H1 (cell line): ENCODE data around the gene ZNF512B. TPM values are rescaled to one million over a fixed set of nuclear protein-coding genes. Genes with fewer than 3 reads are reported as not detected.
A peak's percentile ranks its signal among the peaks of the same experiment; 100 is the strongest.

Source experiments
- CTCF ChIA-PET: fragments of 300-600 bp; sonication (Branson Sonifier 250); formaldehyde crosslinking; loops from one replicate; lab custom pipeline; 2021; ENCODE audit not compliant: partially characterized antibody; lab: Charles Lee
- POLR2A ChIA-PET: fragments of 300-600 bp; sonication (Branson Sonifier 250); formaldehyde crosslinking; loops from one replicate; lab custom pipeline; 2021; ENCODE audit warnings: inconsistent platforms; ENCODE audit not compliant: partially characterized antibody; lab: Charles Lee
- DNase-seq, 2 experiments: peaks; one replicate each; pipeline versions ENCODE4 v3.0.0 to v3.0.0-alpha.2; 2010 to 2022; ENCODE audit warnings: low spot score in 2 of 2, low read depth in 1 of 2, mixed read lengths in 1 of 2
- FAIRE-seq: peaks from 2 replicates; lab custom pipeline; 2011; peaks lifted over from hg19 to GRCh38; lab: Jason Lieb, UNC
- H2AFZ ChIP-seq: 2 replicates; pipeline ENCODE4 v1.8.1; 2012; ENCODE audit warnings: low read length, inconsistent platforms
- H2AK5ac ChIP-seq: 2 replicates; pipeline ENCODE4 v1.6.1; 2013; ENCODE audit warnings: low read depth, low read length
- H2BK120ac ChIP-seq: replicated peaks from 2 replicates; pipeline ENCODE3; 2013; ENCODE audit warnings: low read depth, low read length, inconsistent platforms
- H2BK12ac ChIP-seq: 2 replicates; pipeline ENCODE4 v1.6.1; 2013; ENCODE audit warnings: low read depth, low read length
- H2BK15ac ChIP-seq: 2 replicates; pipeline ENCODE4 v1.6.1; 2013; ENCODE audit warnings: low read length
- H2BK20ac ChIP-seq: 2 replicates; pipeline ENCODE4 v1.6.1; 2013; ENCODE audit warnings: low read length
- H2BK5ac ChIP-seq: 2 replicates; pipeline ENCODE4 v1.6.1; 2013; ENCODE audit warnings: low read depth, low read length
- H3K14ac ChIP-seq: 2 replicates; pipeline ENCODE4 v1.6.1; 2013; ENCODE audit warnings: inconsistent platforms; ENCODE audit not compliant: insufficient read length
- H3K18ac ChIP-seq: 2 replicates; pipeline ENCODE4 v1.6.1; 2013; ENCODE audit warnings: low read length; ENCODE audit errors: extremely low read depth
- H3K23ac ChIP-seq: 2 replicates; pipeline ENCODE4 v1.6.1; 2013; ENCODE audit warnings: inconsistent platforms; ENCODE audit not compliant: insufficient read length
- H3K23me2 ChIP-seq: 2 replicates; pipeline ENCODE4 v1.6.1; 2013; ENCODE audit warnings: low read depth, low read length
- H3K27ac ChIP-seq: 2 replicates; pipeline ENCODE4 v1.6.1; 2011; ENCODE audit warnings: low read depth, low read length, inconsistent platforms
- H3K27me3 ChIP-seq, 4 experiments: replicated peaks in 1 of 4; 1 replicate in 1 of 4; 2 replicates in 3 of 4; pipeline versions ENCODE4 v1.6.1 to v1.8.1; 2011 to 2013; ENCODE audit warnings: low read length in 3 of 4, mild to moderate bottlenecking in 3 of 4, inconsistent platforms in 2 of 4, mixed read lengths in 2 of 4, moderate library complexity in 1 of 4; ENCODE audit not compliant: control insufficient read depth in 3 of 4, insufficient read depth in 3 of 4; ENCODE audit errors: extremely low read depth in 1 of 4
- H3K36me3 ChIP-seq, 4 experiments: 2 replicates each; pipeline versions ENCODE4 v1.6.1 to v1.8.1; 2011 to 2013; ENCODE audit warnings: mild to moderate bottlenecking in 4 of 4, low read length in 3 of 4, moderate library complexity in 2 of 4, control low read depth in 1 of 4, inconsistent platforms in 1 of 4; ENCODE audit not compliant: insufficient read depth in 4 of 4, control insufficient read depth in 2 of 4
- H3K4ac ChIP-seq: replicated peaks from 2 replicates; pipeline ENCODE3; 2013; ENCODE audit warnings: low read length, low read depth, mixed read lengths, inconsistent platforms; ENCODE audit not compliant: insufficient read length
- H3K4me1 ChIP-seq, 4 experiments: replicated peaks in 1 of 4; 1 replicate in 1 of 4; 2 replicates in 3 of 4; pipeline versions ENCODE4 v1.6.1 to v1.8.1; 2011 to 2013; ENCODE audit warnings: low read length in 3 of 4, inconsistent platforms in 2 of 4, mixed read lengths in 1 of 4; ENCODE audit not compliant: insufficient read depth in 4 of 4, control insufficient read depth in 3 of 4
- H3K4me2 ChIP-seq, 2 experiments: 2 replicates each; pipeline versions ENCODE4 v1.6.1 to v1.8.1; 2011 to 2013; ENCODE audit warnings: low read depth in 2 of 2, low read length in 2 of 2, control low read depth in 1 of 2, inconsistent platforms in 1 of 2, mild to moderate bottlenecking in 1 of 2; ENCODE audit not compliant: insufficient read depth in 1 of 2
- H3K4me3 ChIP-seq, 4 experiments: fragments of 200-600, 300-600 bp in 1 of 4; sonication (generic), shearing (Covaris generic), sonication (Bioruptor Twin) in 1 of 4; 2 replicates each; pipeline versions ENCODE4 v1.5.1 to v1.8.1; 2011 to 2016; ENCODE audit warnings: low read length in 4 of 4, low read depth in 3 of 4, control low read depth in 2 of 4, inconsistent platforms in 2 of 4, mild to moderate bottlenecking in 2 of 4, mixed read lengths in 1 of 4, moderate library complexity in 1 of 4; ENCODE audit not compliant: insufficient read depth in 2 of 4; ENCODE audit errors: extremely low read depth in 1 of 4
- H3K56ac ChIP-seq: replicated peaks from 2 replicates; pipeline ENCODE3; 2013; ENCODE audit warnings: low read depth, mild to moderate bottlenecking, mixed read lengths, low read length, inconsistent platforms; ENCODE audit not compliant: insufficient read length
- H3K79me1 ChIP-seq: 2 replicates; pipeline ENCODE4 v1.6.1; 2013; ENCODE audit warnings: low read depth, low read length, control low read depth
- H3K79me2 ChIP-seq, 2 experiments: 2 replicates each; pipeline versions ENCODE4 v1.6.1 to v1.8.1; 2012 to 2013; ENCODE audit warnings: low read length in 2 of 2, mild to moderate bottlenecking in 2 of 2, inconsistent platforms in 1 of 2; ENCODE audit not compliant: insufficient read depth in 2 of 2, control insufficient read depth in 1 of 2
- H3K9ac ChIP-seq, 4 experiments: replicated peaks in 1 of 4; 1 replicate in 1 of 4; 2 replicates in 3 of 4; pipeline versions ENCODE4 v1.6.1 to v1.8.1; 2011 to 2013; ENCODE audit warnings: low read depth in 3 of 4, low read length in 3 of 4, control low read depth in 2 of 4, mild to moderate bottlenecking in 2 of 4, moderate library complexity in 2 of 4, inconsistent platforms in 1 of 4; ENCODE audit errors: extremely low read depth in 1 of 4
- H3K9me3 ChIP-seq, 2 experiments: 2 replicates each; pipeline versions ENCODE4 v1.6.1 to v1.8.1; 2012 to 2013; ENCODE audit warnings: mild to moderate bottlenecking in 2 of 2, moderate library complexity in 2 of 2, control low read depth in 1 of 2, inconsistent platforms in 1 of 2, low read depth in 1 of 2, low read length in 1 of 2, mixed read lengths in 1 of 2; ENCODE audit not compliant: insufficient read depth in 2 of 2
- H4K20me1 ChIP-seq, 2 experiments: replicated peaks in 1 of 2; 2 replicates each; pipeline versions ENCODE3 to v1.8.1; 2011 to 2013; ENCODE audit warnings: inconsistent platforms in 2 of 2, low read length in 2 of 2, mild to moderate bottlenecking in 1 of 2; ENCODE audit not compliant: insufficient read depth in 2 of 2, control insufficient read depth in 1 of 2
- H4K5ac ChIP-seq: 2 replicates; pipeline ENCODE4 v1.6.1; 2013; ENCODE audit warnings: low read length, low read depth, mixed read lengths, inconsistent platforms; ENCODE audit not compliant: insufficient read length
- H4K8ac ChIP-seq: 2 replicates; pipeline ENCODE4 v1.8.0; 2013; ENCODE audit warnings: mild to moderate bottlenecking, moderate library complexity, low read length, inconsistent platforms; ENCODE audit not compliant: insufficient read depth; ENCODE audit errors: extremely low read depth
- H4K91ac ChIP-seq: replicated peaks from 2 replicates; pipeline ENCODE3; 2013; ENCODE audit warnings: low read length, mixed read lengths, inconsistent platforms; ENCODE audit not compliant: insufficient read length
- CBX5 ChIP-seq: fragments of 300-800, 300-1000 bp; sonication (generic); IDR thresholded peaks from 2 replicates; pipeline ENCODE4 v1.7.1; 2016; ENCODE audit warnings: antibody characterized with exemption, low read length, low read depth
- HDAC2 ChIP-seq, 2 experiments: fragments of 300-600 bp in 1 of 2; sonication (generic) in 1 of 2; IDR thresholded peaks; 2 replicates each; pipeline ENCODE4 v1.6.1; 2011 to 2012; ENCODE audit warnings: low read depth in 2 of 2, low read length in 2 of 2, mild to moderate bottlenecking in 2 of 2, moderate library complexity in 2 of 2, borderline replicate concordance in 1 of 2, inconsistent platforms in 1 of 2
- NRF1 ChIP-seq: IDR thresholded peaks from 2 replicates; pipeline ENCODE4 v1.6.1; 2011; ENCODE audit warnings: mild to moderate bottlenecking, low read depth, low read length, improper control_type of control experiment
- POLR2AphosphoS5 ChIP-seq: IDR thresholded peaks from 2 replicates; pipeline ENCODE4 v1.6.1; 2011; ENCODE audit warnings: low read depth, low read length
- SAP30 ChIP-seq: fragments of 300-600 bp; sonication (generic); IDR thresholded peaks from 2 replicates; pipeline ENCODE4 v1.7.1; 2012; ENCODE audit warnings: low read length, moderate library complexity, mild to moderate bottlenecking, inconsistent platforms; ENCODE audit not compliant: insufficient read depth, insufficient replicate concordance
- SP2 ChIP-seq: IDR thresholded peaks from 2 replicates; pipeline ENCODE4 v1.6.1; 2012; ENCODE audit warnings: mild to moderate bottlenecking, low read length, inconsistent platforms
- SP4 ChIP-seq: IDR thresholded peaks from 2 replicates; pipeline ENCODE4 v1.6.1; 2012; ENCODE audit warnings: low read length, inconsistent platforms
- WGBS, 2 experiments: shearing (Covaris generic) in 1 of 2; methylation state at CpG; one replicate each; pipeline versions ENCODE4 v1.1.6 to v1.1.7; 2013 to 2015; ENCODE audit warnings: low lambda C conversion rate in 2 of 2, mixed read lengths in 2 of 2, inconsistent platforms in 1 of 2, low coverage in 1 of 2, missing lambda C conversion rate in 1 of 2; ENCODE audit not compliant: insufficient replicate concordance in 2 of 2, insufficient coverage in 1 of 2, insufficient read length in 1 of 2; ENCODE audit errors: extremely low coverage in 1 of 2, missing lambda C conversion rate in 1 of 2; 5-methylcytosine and 5-hydroxymethylcytosine counted together
- polyA plus RNA-seq, 7 experiments: library from polyadenylated mRNA; depleted of rRNA in 3 of 7; stranded (reverse) in 5 of 7; unstranded in 2 of 7; fragments of >200 nt in 5 of 7; fragments of 200-250 nt in 2 of 7; gene quantifications; 1 replicate in 5 of 7; 2 replicates in 1 of 7; 4 replicates in 1 of 7; pipeline versions ENCODE4 v1.2.1 to v1.2.3, GENCODE V29; 2011 to 2013; ENCODE audit warnings: missing spikeins in 2 of 7, mixed read lengths in 2 of 7
- total RNA-seq: library from RNA; stranded (reverse); fragmentation: NEBNext Ultra II Directional; extraction: Animal tissue kit (Norgen Biotek cat#: 25700); gene quantifications from 2 replicates; pipeline ENCODE4 v1.2.1, GENCODE V29; 2021
- TF ChIP-seq, protein P1 (sequence below): IDR thresholded peaks from 2 replicates; pipeline ENCODE4 v1.6.1; 2012; ENCODE audit warnings: low read length, inconsistent platforms
- TF ChIP-seq, protein P2 (sequence below): IDR thresholded peaks from 2 replicates; pipeline ENCODE4 v1.6.1; 2012; ENCODE audit warnings: inconsistent platforms

Gene ZNF512B
- total and polyA plus RNA-seq, 2 of the 8 experiments (the other 6 are each of a cell fraction or from before 2014, with no cell fraction given) = 7.3 to 26.6 TPM

GRCh38 chr20:63967330-63968135 is 2.2 kb downstream of the ZNF512B start:
- FAIRE-seq (no peak), DNase-seq (no peak)
- H3K9ac ChIP-seq = no peak overlapping the region
- no peak overlapping the region for H2BK120ac ChIP-seq
- H3K9me3 ChIP-seq = peaks cover 42 to 51% of the 10 kb centered on the region in 2 experiments
- no peak overlapping the region for H3K27ac ChIP-seq
- no peak overlapping the region for H3K14ac ChIP-seq
- H4K8ac ChIP-seq = no peak overlapping the region; the same call in 1 of the 2 replicates
- no peak overlapping the region for H2BK15ac ChIP-seq
- H3K27me3 ChIP-seq = peaks cover 0 to 6% (median 2%) of the 10 kb centered on the region in 4 experiments; a peak in 2 of 7 replicates
- no peak overlapping the region for H4K91ac ChIP-seq
- no peak overlapping the region for H3K23ac ChIP-seq
- no peak overlapping the region for H3K56ac ChIP-seq
- H2BK5ac ChIP-seq = no peak overlapping the region
- peaks cover 4% of the 10 kb centered on the region for H3K79me1 ChIP-seq
- no peak overlapping the region for H4K5ac ChIP-seq
- no peak overlapping the region for H3K4me2 ChIP-seq
- H2AK5ac ChIP-seq = no peak overlapping the region
- H2BK12ac ChIP-seq = no peak overlapping the region
- peaks cover 17 to 46% (median 36%) of the 10 kb centered on the region in 4 experiments for H3K36me3 ChIP-seq
- CTCF ChIA-PET = interaction anchor here (1.4 kb wide), 1 partner anchor 33 kb away, joined by 4 read pairs; no protein-coding TSS in a partner anchor
- WGBS, 2 experiments = 89% methylated on average over 19 of the region's 28 CpGs; no CpG with 5 or more reads in 1 of the 2 experiments
- peak overlapping the region in 1 of 4 experiments; percentile 21; a peak in 1 of 8 replicates for H3K4me3 ChIP-seq
- H3K4ac ChIP-seq = no peak overlapping the region
- POLR2A ChIA-PET = interaction anchor here (0.5 to 2.6 kb wide), 6 partner anchors 8 to 57 kb away, joined by 3 to 11 read pairs (median 4); partner anchors contain the start of gene UCKL1
- no peaks in the 10 kb centered on the region; a peak in 1 of 4 replicates for H3K79me2 ChIP-seq
- H3K18ac ChIP-seq = no peak overlapping the region
- H4K20me1 ChIP-seq = peaks cover 0 to 3% of the 10 kb centered on the region in 2 experiments
- H3K23me2 ChIP-seq = peaks cover 7% of the 10 kb centered on the region; the same call in 1 of the 2 replicates
- no peak overlapping the region for H2AFZ ChIP-seq
- H3K4me1 ChIP-seq = peaks cover 0 to 13% (median 5%) of the 10 kb centered on the region in 4 experiments; a peak in 6 of 7 replicates
- H2BK20ac ChIP-seq = no peak overlapping the region
- TF ChIP-seq CBX5 (no peak), NRF1 (no peak), SP2 (no peak), POLR2AphosphoS5 (no peak), SAP30 (no peak), SP4 (no peak), HDAC2 (IDR thresholded peaks at IDR 0.05; ENCODE audit: borderline replicate concordance in 1 of 2, low read depth in 2 of 2, low read length in 2 of 2) (no peak)
- TF ChIP-seq, protein P1, sequence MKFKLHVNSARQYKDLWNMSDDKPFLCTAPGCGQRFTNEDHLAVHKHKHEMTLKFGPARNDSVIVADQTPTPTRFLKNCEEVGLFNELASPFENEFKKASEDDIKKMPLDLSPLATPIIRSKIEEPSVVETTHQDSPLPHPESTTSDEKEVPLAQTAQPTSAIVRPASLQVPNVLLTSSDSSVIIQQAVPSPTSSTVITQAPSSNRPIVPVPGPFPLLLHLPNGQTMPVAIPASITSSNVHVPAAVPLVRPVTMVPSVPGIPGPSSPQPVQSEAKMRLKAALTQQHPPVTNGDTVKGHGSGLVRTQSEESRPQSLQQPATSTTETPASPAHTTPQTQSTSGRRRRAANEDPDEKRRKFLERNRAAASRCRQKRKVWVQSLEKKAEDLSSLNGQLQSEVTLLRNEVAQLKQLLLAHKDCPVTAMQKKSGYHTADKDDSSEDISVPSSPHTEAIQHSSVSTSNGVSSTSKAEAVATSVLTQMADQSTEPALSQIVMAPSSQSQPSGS = no peak
- TF ChIP-seq, protein P2, sequence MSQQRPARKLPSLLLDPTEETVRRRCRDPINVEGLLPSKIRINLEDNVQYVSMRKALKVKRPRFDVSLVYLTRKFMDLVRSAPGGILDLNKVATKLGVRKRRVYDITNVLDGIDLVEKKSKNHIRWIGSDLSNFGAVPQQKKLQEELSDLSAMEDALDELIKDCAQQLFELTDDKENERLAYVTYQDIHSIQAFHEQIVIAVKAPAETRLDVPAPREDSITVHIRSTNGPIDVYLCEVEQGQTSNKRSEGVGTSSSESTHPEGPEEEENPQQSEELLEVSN = no peak
